ENCODE results near the gene INSYN2B. TPM values are rescaled to one million over a fixed set of nuclear protein-coding genes. Genes with fewer than 3 reads are reported as not detected.

INSYN2B gene
- total and polyA plus RNA-seq, 2 of the 8 experiments (the other 6 are each of a cell fraction or from before 2014, with no cell fraction given) = not detected

GRCh38 chr5:169861433-169861832 is 118.9 kb downstream of the INSYN2B start:
- Histone ChIP-seq H2BK15ac (ENCODE audit: low read length) (no peak overlapping the region), H3K4me1 (replicated peaks in 1 of 4; ENCODE audit: control insufficient read depth in 3 of 4, insufficient read depth in 4 of 4, low read length in 3 of 4) (no peaks in the 10 kb centered on the region), H3K23ac (ENCODE audit: insufficient read length) (no peak overlapping the region), H3K23me2 (ENCODE audit: low read depth, low read length) (no peaks in the 10 kb centered on the region), H3K9me3 (ENCODE audit: insufficient read depth in 2 of 2, low read depth in 1 of 2, low read length in 1 of 2) (no peaks in the 10 kb centered on the region), H4K5ac (ENCODE audit: insufficient read length, low read depth, low read length) (no peak overlapping the region), H3K36me3 (ENCODE audit: control insufficient read depth in 2 of 4, insufficient read depth in 4 of 4, low read length in 3 of 4) (no peaks in the 10 kb centered on the region; a peak in 1 of 8 replicates), H2BK12ac (ENCODE audit: low read depth, low read length) (no peak overlapping the region), H2BK20ac (ENCODE audit: low read length) (no peak overlapping the region), H3K14ac (ENCODE audit: insufficient read length) (no peak overlapping the region), H2AFZ (ENCODE audit: low read length) (no peak overlapping the region), H3K79me1 (ENCODE audit: low read depth, low read length) (no peaks in the 10 kb centered on the region), H3K4me2 (ENCODE audit: insufficient read depth in 1 of 2, low read depth in 2 of 2, low read length in 2 of 2) (no peak overlapping the region), H3K27me3 (replicated peaks in 1 of 4; ENCODE audit: control insufficient read depth in 3 of 4, extremely low read depth in 1 of 4, insufficient read depth in 3 of 4, low read length in 3 of 4) (peaks cover 0 to 1% (median 0%) of the 10 kb centered on the region in 4 experiments; a peak in 1 of 7 replicates), H4K8ac (ENCODE audit: extremely low read depth, insufficient read depth, low read length) (no peak overlapping the region), H2BK120ac (replicated peaks; ENCODE audit: low read depth, low read length) (no peak overlapping the region), H3K9ac (replicated peaks in 1 of 4; ENCODE audit: extremely low read depth in 1 of 4, low read depth in 3 of 4, low read length in 3 of 4) (no peak overlapping the region), H3K18ac (ENCODE audit: extremely low read depth, low read length) (no peak overlapping the region), H4K91ac (replicated peaks; ENCODE audit: insufficient read length, low read length) (no peak overlapping the region), H3K4ac (replicated peaks; ENCODE audit: insufficient read length, low read depth, low read length) (no peak overlapping the region), H3K56ac (replicated peaks; ENCODE audit: insufficient read length, low read depth, low read length) (no peak overlapping the region), H3K4me3 (ENCODE audit: extremely low read depth in 1 of 4, insufficient read depth in 2 of 4, low read depth in 3 of 4, low read length in 4 of 4) (no peak overlapping the region), H3K27ac (ENCODE audit: low read depth, low read length) (no peak overlapping the region), H3K79me2 (ENCODE audit: control insufficient read depth in 1 of 2, insufficient read depth in 2 of 2, low read length in 2 of 2) (no peaks in the 10 kb centered on the region), H2AK5ac (ENCODE audit: low read depth, low read length) (no peak overlapping the region), H4K20me1 (replicated peaks in 1 of 2; ENCODE audit: control insufficient read depth in 1 of 2, insufficient read depth in 2 of 2, low read length in 2 of 2) (no peaks in the 10 kb centered on the region), H2BK5ac (ENCODE audit: low read depth, low read length) (no peak overlapping the region)
- ChIA-PET POLR2A (ENCODE audit: partially characterized antibody) (no interaction called here), CTCF (ENCODE audit: partially characterized antibody) (interaction anchor here (1.0 to 4.2 kb wide), 4 partner anchors 10 to 34 kb away, joined by 3 to 21 read pairs (median 5); no protein-coding TSS in a partner anchor)
- DNase-seq (ENCODE audit: low read depth in 1 of 2, low spot score in 2 of 2) (no peak), FAIRE-seq (no peak)
- whole genome bisulfite sequencing, 2 experiments (ENCODE audit: extremely low coverage in 1 of 2, insufficient coverage in 1 of 2, insufficient read length in 1 of 2, insufficient replicate concordance in 2 of 2, low coverage in 1 of 2, low lambda C conversion rate in 2 of 2, missing lambda C conversion rate in 1 of 2) = 91% methylated on average over 2 of the region's 2 CpGs; no CpG with 5 or more reads in 1 of the 2 experiments
- no peak for TF ChIP-seq RFX5 (IDR thresholded peaks at IDR 0.05; ENCODE audit: borderline replicate concordance, low read depth, low read length)
- TF ChIP-seq TBP (IDR thresholded peaks at IDR 0.05; ENCODE audit: low read depth, low read length) = no peak
- TF ChIP-seq ATF2 (IDR thresholded peaks at IDR 0.05; ENCODE audit: low read length) = no peak
